CD4-positive, alpha-beta T cell treated with Interleukin-12 subunit alpha and Interleukin-12 subunit beta, for 1 hour (primary cell): Measurements from ENCODE around the gene HMGCS2.

Experiments used
- DNase-seq: peaks from one replicate; pipeline ENCODE4 v3.0.0-alpha.2; 2020

The HMGCS2 gene

DNA sequence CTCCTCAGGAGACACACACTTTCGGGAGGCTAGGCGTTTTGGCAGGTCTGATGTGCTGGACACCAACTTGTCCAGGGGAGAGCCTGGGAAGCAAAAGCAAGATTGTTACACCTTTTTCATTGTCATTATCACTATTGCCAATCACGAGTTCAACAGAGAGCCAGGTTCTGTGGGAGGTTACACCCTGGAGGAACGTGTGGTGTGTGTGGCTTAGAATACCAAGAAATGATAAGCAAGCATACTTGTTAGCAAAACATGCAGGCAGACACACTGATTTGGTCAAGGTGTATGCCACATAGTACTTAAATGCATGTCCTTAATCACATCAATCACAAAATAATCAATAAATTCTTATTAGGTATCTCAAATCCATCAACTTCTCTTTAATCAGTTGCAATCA is 16.1 kb downstream of the HMGCS2 start:
- DNase-seq, result no peak

DNA sequence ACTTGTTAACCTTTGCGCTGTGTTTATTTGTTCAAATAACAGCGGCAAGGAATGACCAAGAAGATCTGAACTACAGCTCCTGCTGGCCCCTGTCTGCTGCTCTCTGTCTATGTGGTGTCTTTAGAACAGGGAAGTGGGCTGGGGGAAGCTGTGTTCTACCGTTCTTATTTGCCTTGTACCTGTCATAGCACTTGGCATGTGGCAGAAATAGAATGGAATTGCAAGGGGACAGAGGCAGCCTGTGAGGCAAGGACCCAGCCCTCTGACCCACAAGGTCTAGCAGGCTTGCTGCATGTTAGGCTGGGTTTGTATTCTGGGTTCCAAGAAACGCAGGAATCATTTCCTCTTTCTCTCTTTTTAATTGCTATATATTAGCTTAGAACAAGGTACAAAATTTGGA is 20.7 kb downstream of the HMGCS2 start:
- no peak for DNase-seq

DNA sequence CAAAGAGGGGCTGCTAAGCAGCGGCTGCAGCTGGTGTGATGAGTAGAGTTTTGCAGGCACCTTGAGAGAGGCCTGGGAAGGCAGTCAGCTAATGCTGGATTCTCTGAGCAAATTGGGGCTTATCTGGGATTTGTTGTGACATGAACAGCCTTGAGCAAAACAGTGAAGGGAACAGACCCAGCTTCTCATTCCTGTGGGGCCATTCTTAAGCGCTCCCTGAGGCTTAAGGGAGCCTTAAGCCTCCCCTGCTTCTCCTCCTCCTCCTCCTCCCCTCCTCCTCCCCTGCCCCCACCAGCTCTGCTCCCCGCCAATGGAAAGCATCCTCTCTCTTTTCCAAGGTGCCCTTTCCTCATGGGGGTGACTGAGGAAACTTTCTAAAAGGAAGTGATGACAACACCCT is 21.3 kb downstream of the HMGCS2 start:
- DNase-seq, result no peak

DNA sequence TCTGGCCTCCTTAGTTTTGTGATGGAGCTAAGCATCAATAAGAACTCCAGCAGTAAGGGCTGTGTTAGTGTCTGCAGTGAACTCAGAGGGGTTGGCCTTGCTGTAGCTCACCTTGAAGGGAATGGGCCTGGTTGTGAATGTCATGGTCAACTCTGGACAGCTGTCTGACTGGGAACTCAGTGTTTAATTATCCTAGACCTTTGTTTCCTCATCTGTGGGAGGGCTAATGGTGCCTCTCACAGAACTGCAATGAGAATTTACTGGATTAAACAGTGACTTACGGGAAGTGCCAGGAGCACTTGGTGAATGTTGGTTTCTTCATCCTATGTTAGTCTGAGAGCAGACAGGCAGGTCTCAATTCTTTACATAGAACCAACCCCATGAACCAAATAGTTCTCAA is 23.7 kb downstream of the HMGCS2 start:
- no peak for DNase-seq

GRCh38 chr1:119744598-119744942 is 24.1 kb downstream of the HMGCS2 start:
- DNase-seq, result no peak

GRCh38 chr1:119743776-119744597 is 24.7 kb downstream of the HMGCS2 start:
- peak; percentile 24 for DNase-seq

GRCh38 chr1:119743308-119743707 is 25.4 kb downstream of the HMGCS2 start:
- no peak for DNase-seq

DNA sequence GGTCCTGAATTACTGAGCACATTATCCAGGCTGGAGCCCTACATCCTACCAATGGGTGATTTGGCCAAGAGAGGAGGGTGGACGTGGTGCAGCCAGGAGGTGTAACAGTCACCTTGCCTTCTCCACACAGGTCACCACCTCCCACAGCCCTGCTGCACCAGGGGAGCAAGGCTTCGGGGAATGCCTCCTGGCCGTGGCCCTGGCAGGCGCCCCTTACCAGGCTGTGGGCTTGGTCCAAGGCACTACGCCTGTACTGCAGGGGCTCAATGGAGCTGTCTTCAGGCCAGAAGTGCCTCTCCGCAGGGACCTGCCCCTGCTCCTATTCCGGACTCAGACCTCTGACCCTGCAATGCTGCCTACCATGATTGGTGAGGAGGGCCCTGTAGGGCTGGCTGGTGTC is 26.0 kb downstream of the HMGCS2 start:
- no peak for DNase-seq

GRCh38 chr1:119742202-119742601 is 26.5 kb downstream of the HMGCS2 start:
- DNase-seq, result no peak

- no peak for DNase-seq
Measured at GRCh38 chr1:119740896-119741780, 27.6 kb downstream of the HMGCS2 start.

GRCh38 chr1:119740261-119740660 is 28.4 kb downstream of the HMGCS2 start:
- no peak for DNase-seq

GRCh38 chr1:119739150-119739549 is 29.6 kb downstream of the HMGCS2 start:
- DNase-seq, result no peak

DNA sequence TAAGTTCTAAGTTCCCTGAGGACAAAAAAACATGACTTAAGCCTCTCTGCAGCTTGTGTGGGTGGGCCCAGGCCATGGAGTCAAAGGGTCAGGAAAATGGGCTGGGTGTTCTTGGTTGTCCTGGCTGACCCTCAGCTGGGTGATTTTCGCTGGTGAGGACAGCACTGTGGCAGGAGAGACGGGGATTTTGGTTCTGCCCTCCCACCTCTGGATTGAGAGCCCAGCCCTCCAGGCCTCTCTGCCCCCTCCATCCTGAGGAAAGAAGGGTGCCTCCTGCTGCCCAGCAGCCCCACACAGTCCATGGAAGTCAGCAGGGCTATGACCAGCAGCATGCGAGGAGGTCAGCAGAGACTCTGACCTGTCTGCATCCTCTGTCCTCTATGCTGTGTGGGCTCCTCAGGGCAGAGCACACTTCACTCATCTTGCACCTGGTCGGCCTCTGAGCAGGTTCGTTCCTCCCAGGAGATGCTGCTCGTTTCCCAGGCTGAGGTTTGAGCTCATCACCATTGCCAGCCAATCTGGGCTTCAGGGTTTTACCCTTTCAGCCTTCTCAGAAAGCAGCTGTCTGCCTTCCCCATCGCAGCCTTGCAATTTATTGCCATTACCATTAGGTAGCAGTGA is 30.5 kb downstream of the HMGCS2 start:
- DNase-seq, result no peak

DNA sequence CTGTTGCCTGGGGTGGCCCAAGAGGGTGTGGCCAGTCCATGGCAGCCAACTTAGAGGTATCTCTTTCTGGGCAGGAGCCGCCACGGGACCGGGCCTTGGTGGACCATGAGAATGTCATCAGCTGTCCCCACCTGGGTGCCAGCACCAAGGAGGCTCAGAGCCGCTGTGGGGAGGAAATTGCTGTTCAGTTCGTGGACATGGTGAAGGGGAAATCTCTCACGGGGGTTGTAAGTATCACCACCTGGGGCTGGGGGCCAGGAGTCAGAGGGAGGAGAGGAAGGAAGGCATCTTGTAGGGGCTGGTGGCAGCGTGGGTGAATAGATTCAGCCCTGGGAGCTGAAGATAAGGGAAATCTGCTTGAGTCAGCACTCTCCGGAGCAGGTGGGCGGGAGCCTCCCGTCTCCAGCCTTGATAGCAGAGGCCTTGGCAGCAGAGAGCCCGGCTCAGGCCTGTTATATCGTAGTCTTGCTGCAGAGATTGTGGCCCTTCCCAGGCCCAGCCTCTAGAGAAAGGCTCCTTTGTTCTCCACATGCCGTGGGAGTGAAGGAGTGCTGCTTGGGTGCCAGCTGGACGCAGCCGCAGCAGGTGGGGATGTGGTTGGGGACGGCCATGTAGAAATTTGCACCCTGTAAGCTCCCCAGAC is 31.5 kb downstream of the HMGCS2 start:
- no peak for DNase-seq

DNA sequence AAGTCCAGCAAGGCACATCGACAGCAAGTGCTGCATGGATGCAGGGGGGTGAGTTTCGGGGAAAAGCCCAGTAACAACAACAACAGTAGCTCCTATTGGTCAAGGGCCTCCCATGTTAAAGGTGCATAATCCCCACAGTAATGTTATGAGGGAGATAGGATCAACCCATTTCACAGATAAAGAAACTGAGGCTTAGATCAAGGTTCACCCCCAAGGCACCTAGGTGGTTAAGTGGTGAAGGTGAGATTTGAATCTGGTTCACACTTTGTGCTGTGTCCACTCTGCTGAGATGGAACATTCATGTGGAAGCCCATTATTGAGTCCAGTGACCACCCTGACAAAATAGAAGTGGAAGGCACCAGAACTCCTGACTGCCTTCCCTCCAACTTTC is 32.1 kb downstream of the HMGCS2 start:
- no peak for DNase-seq

DNA sequence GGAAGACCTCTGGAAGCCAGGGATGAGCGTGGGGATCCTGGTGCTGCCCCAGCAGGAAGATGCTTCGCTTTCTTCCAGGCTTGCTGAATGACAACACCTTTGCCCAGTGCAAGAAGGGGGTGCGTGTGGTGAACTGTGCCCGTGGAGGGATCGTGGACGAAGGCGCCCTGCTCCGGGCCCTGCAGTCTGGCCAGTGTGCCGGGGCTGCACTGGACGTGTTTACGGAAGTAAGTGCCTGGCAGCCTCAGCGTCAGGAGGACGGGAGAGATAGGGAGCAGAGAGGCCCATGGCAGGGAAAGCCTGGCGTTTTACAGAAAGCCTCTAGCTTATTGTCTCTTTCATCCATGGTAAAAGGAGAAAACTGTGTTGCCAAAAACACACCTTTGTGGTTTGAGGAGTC is 33.5 kb downstream of the HMGCS2 start:
- DNase-seq, result no peak

GRCh38 chr1:119733754-119734153 is 35.0 kb downstream of the HMGCS2 start:
- no peak for DNase-seq

GRCh38 chr1:119732465-119733168 is 36.1 kb downstream of the HMGCS2 start:
- DNase-seq, result no peak

- DNase-seq, result no peak
Measured at GRCh38 chr1:119731741-119732430, 36.8 kb downstream of the HMGCS2 start.

- DNase-seq, result no peak
Measured at GRCh38 chr1:119731060-119731459, 37.6 kb downstream of the HMGCS2 start.

DNA sequence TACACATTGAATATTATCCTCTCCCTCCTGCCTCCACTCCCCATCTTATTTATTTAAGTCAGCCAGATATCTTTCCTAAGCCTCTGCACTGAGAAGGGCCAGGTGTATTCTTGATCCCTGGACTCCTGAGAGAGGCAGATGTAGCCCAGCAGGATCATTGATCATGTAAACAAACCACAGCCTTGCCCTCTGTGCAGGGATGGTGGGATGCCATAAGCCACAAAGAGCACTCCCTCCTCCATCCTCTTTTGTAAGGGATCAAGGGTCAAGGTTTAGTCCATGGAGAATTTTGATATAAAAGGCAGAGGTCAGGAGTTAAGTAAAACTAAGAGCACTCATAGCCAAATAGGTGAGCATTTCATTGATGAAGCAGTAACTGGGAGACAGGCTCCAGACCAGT is 39.7 kb downstream of the HMGCS2 start:
- DNase-seq, result no peak

GRCh38 chr1:119727991-119728390 is 40.7 kb downstream of the HMGCS2 start:
- no peak for DNase-seq
